ENCODE data around the gene PACRG. TPM values are rescaled to one million over a fixed set of nuclear protein-coding genes. Genes with fewer than 3 reads are reported as not detected.

Gene PACRG
- total RNA-seq, 1 experiment from 2014 or later: 0.59 TPM

DNA sequence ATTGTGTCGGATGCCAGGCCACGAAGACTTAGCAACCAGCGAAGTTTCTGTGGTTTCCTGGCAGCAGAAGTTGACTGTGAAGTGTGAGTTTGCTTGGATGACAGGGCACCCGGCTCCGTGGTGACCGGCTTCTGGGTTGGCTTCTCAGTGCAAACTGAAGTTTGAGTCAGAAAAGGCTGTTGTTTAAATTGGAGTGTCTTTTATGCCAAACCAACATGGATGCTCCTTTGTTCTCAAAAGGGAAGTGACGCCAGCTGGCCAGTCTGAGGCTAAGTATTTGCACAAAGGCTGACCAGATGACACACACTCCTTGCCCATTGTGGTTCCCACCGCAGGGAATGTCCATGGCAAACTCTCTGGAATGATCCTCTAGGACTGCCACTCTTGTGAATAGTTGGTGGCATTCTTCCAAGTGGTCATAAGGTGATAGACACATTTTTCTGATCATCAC, 521.9 kb downstream of the PACRG start:
- Histone ChIP-seq H3K9me3 (ENCODE audit: control insufficient read depth, insufficient read depth, low read depth, low read length) (no peaks in the 10 kb centered on the region), H3K27me3 (ENCODE audit: control insufficient read depth, insufficient read depth, low read length) (no peaks in the 10 kb centered on the region), H3K27ac (ENCODE audit: low read length) (no peak overlapping the region), H3K4me1 (ENCODE audit: control insufficient read depth, insufficient read depth, low read length) (no peaks in the 10 kb centered on the region), H3K36me3 (ENCODE audit: control insufficient read depth, insufficient read depth, low read length) (no peaks in the 10 kb centered on the region), H3K4me3 (ENCODE audit: low read depth in 2 of 2, low read length in 2 of 2) (no peak overlapping the region)
- in situ Hi-C loops (cut with HindIII; ENCODE audit: low pct_unique_long_range_greater_than_20kb, low sequenced_read_pairs) (no loop called here), intact Hi-C loops (cut with micrococcal nuclease; ENCODE audit: unreplicated experiment) (no loop called here)
- TF ChIP-seq, protein P1, sequence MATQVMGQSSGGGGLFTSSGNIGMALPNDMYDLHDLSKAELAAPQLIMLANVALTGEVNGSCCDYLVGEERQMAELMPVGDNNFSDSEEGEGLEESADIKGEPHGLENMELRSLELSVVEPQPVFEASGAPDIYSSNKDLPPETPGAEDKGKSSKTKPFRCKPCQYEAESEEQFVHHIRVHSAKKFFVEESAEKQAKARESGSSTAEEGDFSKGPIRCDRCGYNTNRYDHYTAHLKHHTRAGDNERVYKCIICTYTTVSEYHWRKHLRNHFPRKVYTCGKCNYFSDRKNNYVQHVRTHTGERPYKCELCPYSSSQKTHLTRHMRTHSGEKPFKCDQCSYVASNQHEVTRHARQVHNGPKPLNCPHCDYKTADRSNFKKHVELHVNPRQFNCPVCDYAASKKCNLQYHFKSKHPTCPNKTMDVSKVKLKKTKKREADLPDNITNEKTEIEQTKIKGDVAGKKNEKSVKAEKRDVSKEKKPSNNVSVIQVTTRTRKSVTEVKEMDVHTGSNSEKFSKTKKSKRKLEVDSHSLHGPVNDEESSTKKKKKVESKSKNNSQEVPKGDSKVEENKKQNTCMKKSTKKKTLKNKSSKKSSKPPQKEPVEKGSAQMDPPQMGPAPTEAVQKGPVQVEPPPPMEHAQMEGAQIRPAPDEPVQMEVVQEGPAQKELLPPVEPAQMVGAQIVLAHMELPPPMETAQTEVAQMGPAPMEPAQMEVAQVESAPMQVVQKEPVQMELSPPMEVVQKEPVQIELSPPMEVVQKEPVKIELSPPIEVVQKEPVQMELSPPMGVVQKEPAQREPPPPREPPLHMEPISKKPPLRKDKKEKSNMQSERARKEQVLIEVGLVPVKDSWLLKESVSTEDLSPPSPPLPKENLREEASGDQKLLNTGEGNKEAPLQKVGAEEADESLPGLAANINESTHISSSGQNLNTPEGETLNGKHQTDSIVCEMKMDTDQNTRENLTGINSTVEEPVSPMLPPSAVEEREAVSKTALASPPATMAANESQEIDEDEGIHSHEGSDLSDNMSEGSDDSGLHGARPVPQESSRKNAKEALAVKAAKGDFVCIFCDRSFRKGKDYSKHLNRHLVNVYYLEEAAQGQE (IDR thresholded peaks at IDR 0.05; ENCODE audit: insufficient read depth in 1 of 2, low read depth in 2 of 2, low read length in 1 of 2): no peak
- TF ChIP-seq POLR2AphosphoS5 (IDR thresholded peaks at IDR 0.05; ENCODE audit: low read depth, low read length) (no peak), SIN3A (IDR thresholded peaks at IDR 0.05; ENCODE audit: borderline replicate concordance, insufficient read depth, low read depth, low read length) (no peak), TCF7L2 (IDR thresholded peaks at IDR 0.05; ENCODE audit: low read depth, low read length) (no peak)
- TF ChIP-seq, protein P2, sequence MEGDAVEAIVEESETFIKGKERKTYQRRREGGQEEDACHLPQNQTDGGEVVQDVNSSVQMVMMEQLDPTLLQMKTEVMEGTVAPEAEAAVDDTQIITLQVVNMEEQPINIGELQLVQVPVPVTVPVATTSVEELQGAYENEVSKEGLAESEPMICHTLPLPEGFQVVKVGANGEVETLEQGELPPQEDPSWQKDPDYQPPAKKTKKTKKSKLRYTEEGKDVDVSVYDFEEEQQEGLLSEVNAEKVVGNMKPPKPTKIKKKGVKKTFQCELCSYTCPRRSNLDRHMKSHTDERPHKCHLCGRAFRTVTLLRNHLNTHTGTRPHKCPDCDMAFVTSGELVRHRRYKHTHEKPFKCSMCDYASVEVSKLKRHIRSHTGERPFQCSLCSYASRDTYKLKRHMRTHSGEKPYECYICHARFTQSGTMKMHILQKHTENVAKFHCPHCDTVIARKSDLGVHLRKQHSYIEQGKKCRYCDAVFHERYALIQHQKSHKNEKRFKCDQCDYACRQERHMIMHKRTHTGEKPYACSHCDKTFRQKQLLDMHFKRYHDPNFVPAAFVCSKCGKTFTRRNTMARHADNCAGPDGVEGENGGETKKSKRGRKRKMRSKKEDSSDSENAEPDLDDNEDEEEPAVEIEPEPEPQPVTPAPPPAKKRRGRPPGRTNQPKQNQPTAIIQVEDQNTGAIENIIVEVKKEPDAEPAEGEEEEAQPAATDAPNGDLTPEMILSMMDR (IDR thresholded peaks at IDR 0.05): no peak
- no peak for DNase-seq (ENCODE audit: low read depth, low spot score)
- BruUV-seq (replicated peaks): no TSS peak
- POLR2A ChIA-PET: no interaction called here
- ATAC-seq: no peak
- CTCF ChIA-PET: no interaction called here

DNA sequence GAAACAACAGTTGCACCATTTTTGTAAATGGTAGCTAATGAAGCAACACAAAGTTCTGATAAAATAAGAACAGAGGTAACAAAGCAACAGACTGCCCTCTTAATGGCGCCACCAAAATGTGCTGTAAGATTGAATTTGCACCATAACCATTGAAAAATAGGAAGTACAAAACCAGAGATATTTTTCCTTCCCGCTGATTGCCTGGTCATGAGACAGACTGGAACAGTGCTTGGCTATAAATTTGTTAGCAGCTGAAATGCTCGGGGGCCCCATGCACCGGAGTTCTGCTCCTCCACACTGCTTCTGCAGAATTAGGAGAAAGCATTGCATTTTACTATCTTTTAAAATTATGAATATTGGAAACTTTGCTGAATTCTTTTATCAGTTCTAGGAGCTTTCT, 522.3 kb downstream of the PACRG start:
- H3K27me3 ChIP-seq (ENCODE audit: control insufficient read depth, insufficient read depth, low read length): no peaks in the 10 kb centered on the region
- ChIA-PET CTCF (no interaction called here), POLR2A (no interaction called here)
- no peaks in the 10 kb centered on the region for H3K36me3 ChIP-seq (ENCODE audit: control insufficient read depth, insufficient read depth, low read length)
- intact Hi-C loops (cut with micrococcal nuclease; ENCODE audit: unreplicated experiment): no loop called here
- DNase-seq (ENCODE audit: low read depth, low spot score): no peak
- no TSS peak for BruUV-seq (replicated peaks)
- in situ Hi-C loops (cut with HindIII; ENCODE audit: low pct_unique_long_range_greater_than_20kb, low sequenced_read_pairs): no loop called here
- TF ChIP-seq, protein P2 (IDR thresholded peaks at IDR 0.05): no peak
- TF ChIP-seq POLR2AphosphoS5 (IDR thresholded peaks at IDR 0.05; ENCODE audit: low read depth, low read length): no peak
- TF ChIP-seq SIN3A (IDR thresholded peaks at IDR 0.05; ENCODE audit: borderline replicate concordance, insufficient read depth, low read depth, low read length): no peak
- TF ChIP-seq, protein P1 (IDR thresholded peaks at IDR 0.05; ENCODE audit: insufficient read depth in 1 of 2, low read depth in 2 of 2, low read length in 1 of 2): no peak
- no peak for TF ChIP-seq TCF7L2 (IDR thresholded peaks at IDR 0.05; ENCODE audit: low read depth, low read length)
- no peaks in the 10 kb centered on the region for H3K4me1 ChIP-seq (ENCODE audit: control insufficient read depth, insufficient read depth, low read length)
- H3K9me3 ChIP-seq (ENCODE audit: control insufficient read depth, insufficient read depth, low read depth, low read length): no peaks in the 10 kb centered on the region
- H3K4me3 ChIP-seq (ENCODE audit: low read depth in 2 of 2, low read length in 2 of 2): no peak overlapping the region
- no peak overlapping the region for H3K27ac ChIP-seq (ENCODE audit: low read length)
- ATAC-seq: no peak
